Testis (tissue), 3 donors: ENCODE results near the gene FXYD7. TPM values are rescaled to one million over a fixed set of nuclear protein-coding genes. Genes with fewer than 3 reads are reported as not detected.

Experiments
- DNase-seq: peaks from one replicate; pipeline ENCODE4 v3.0.0-alpha.2; 2019
- H3K27ac ChIP-seq, 2 donors: fragments of 200-600 bp; sonication (generic); one replicate each; pipeline ENCODE4 v1.5.1; 2019
- H3K27me3 ChIP-seq: fragments of 200-600 bp; sonication (generic); one replicate; pipeline ENCODE4 v1.5.1; 2019
- H3K36me3 ChIP-seq: fragments of 200-600 bp; sonication (generic); one replicate; pipeline ENCODE4 v1.5.1; 2017; ENCODE audit warnings: low read depth; ENCODE audit errors: missing control alignments
- H3K4me1 ChIP-seq: fragments of 200-600 bp; sonication (generic); one replicate; pipeline ENCODE4 v1.5.1; 2019
- H3K4me3 ChIP-seq, 2 donors: fragments of 200-600 bp; sonication (generic); one replicate each; pipeline ENCODE4 v1.5.1; 2017 to 2019
- H3K9me3 ChIP-seq: fragments of 200-600 bp; sonication (generic); one replicate; pipeline ENCODE4 v1.5.1; 2017
- POLR2A ChIP-seq: fragments of 450-650 bp; IDR thresholded peaks from one replicate; pipeline ENCODE4 v1.6.1; 2017; ENCODE audit warnings: antibody characterized with exemption, mild to moderate bottlenecking, moderate library complexity
- WGBS, 2 donors: methylation state at CpG; one replicate each; pipeline ENCODE4 v1.1.5; 2018; 5-methylcytosine and 5-hydroxymethylcytosine counted together
- intact Hi-C: fragments of 100-400 bp; cut with DNase I; formaldehyde crosslinking; loops from one replicate; pipeline ENCODE4 v1.15.1; 2023; ENCODE audit warnings: low total_unique reads
- polyA plus RNA-seq: library from polyadenylated mRNA; stranded (reverse); fragments of 350-450 nt; fragmentation: Illumina TruSeq; extraction: RNeasy Lipid Tissue Mini Kit (QIAGEN cat#74804); gene quantifications from one replicate; pipeline ENCODE4 v1.2.3, GENCODE V29; 2014; ENCODE audit warnings: low read depth, low replicate concordance; ENCODE audit not compliant: insufficient read depth
- total RNA-seq, 2 donors: library from RNA; depleted of rRNA; stranded (reverse); fragments of >200 nt; gene quantifications; one replicate each; pipeline ENCODE4 v1.2.3, GENCODE V29; 2016
- TF ChIP-seq, protein P1 (sequence below), 3 experiments: fragments of 450-650 bp in 2 of 3; fragments of 200-600 bp in 1 of 3; sonication (generic) in 1 of 3; IDR thresholded peaks; one replicate each; pipeline ENCODE4 v1.5.1; 2016 to 2019; ENCODE audit warnings: antibody characterized with exemption in 3 of 3, mild to moderate bottlenecking in 2 of 3, moderate library complexity in 1 of 3

Gene FXYD7
- total and polyA plus RNA-seq, 3 donors from 2014 or later: 1.2 to 2.1 TPM; not detected in 1

DNA sequence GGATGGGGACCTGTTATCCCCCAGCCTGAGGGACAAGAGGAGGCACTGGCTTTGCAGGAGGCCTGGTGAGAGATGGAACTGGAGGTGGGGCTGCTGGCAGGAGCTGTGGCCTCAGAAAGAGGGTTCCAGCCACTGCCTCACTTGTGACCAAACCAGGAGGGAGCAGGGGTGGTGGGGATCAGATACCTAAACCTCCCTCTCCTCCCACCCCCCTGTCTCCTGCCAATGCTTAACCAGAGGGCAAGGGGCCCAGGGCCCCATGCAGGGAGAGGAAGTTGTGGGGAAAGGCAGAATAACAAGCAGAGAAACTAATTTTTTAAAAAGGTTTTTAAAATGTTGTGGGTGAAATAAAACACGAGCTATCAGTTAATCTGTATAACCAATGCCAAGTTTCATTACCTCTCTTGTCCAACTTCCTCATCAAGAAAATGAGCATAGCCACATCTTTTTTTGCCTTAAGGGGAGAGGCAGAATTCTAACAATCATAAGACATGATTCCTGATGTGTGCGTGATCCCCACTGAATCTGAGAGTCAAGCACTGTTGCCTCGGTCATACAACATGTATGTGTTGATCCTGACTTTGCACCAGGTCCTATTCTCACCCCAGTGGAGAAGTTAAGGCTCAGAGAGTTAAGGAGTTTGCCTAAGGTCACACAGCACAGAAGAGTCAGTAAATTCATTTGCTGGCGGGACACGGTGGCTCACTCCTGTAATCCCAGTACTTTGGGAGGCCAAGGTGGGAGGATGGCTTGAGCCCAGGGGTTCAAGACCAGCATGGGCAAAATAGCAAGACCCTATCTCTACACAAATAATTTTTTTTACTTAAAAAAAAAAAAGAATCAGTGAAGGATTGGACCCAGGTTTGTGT, 24.4 kb downstream of the FXYD7 start:
- H3K4me3 ChIP-seq: no peak overlapping the region
- intact Hi-C loops: no loop called here
- no peaks in the 10 kb centered on the region for H3K9me3 ChIP-seq
- H3K36me3 ChIP-seq: no peaks in the 10 kb centered on the region
- H3K4me1 ChIP-seq: no peaks in the 10 kb centered on the region
- WGBS, 2 donors: 82 to 83% methylated on average over 5 of the region's 5 CpGs
- no peak for DNase-seq
- H3K27me3 ChIP-seq: no peaks in the 10 kb centered on the region
- H3K27ac ChIP-seq: no peak overlapping the region
- TF ChIP-seq, protein P1, sequence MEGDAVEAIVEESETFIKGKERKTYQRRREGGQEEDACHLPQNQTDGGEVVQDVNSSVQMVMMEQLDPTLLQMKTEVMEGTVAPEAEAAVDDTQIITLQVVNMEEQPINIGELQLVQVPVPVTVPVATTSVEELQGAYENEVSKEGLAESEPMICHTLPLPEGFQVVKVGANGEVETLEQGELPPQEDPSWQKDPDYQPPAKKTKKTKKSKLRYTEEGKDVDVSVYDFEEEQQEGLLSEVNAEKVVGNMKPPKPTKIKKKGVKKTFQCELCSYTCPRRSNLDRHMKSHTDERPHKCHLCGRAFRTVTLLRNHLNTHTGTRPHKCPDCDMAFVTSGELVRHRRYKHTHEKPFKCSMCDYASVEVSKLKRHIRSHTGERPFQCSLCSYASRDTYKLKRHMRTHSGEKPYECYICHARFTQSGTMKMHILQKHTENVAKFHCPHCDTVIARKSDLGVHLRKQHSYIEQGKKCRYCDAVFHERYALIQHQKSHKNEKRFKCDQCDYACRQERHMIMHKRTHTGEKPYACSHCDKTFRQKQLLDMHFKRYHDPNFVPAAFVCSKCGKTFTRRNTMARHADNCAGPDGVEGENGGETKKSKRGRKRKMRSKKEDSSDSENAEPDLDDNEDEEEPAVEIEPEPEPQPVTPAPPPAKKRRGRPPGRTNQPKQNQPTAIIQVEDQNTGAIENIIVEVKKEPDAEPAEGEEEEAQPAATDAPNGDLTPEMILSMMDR (IDR thresholded peaks at IDR 0.05): no peak
- TF ChIP-seq POLR2A: no peak

GRCh38 chr19:35168196-35168595, 25.1 kb downstream of the FXYD7 start:
- Histone ChIP-seq H3K4me3 (no peak overlapping the region), H3K36me3 (no peaks in the 10 kb centered on the region), H3K4me1 (no peaks in the 10 kb centered on the region), H3K27ac (no peak overlapping the region), H3K27me3 (no peaks in the 10 kb centered on the region), H3K9me3 (no peaks in the 10 kb centered on the region)
- no peak for TF ChIP-seq POLR2A
- TF ChIP-seq, protein P1 (IDR thresholded peaks at IDR 0.05): no peak
- intact Hi-C loops: no loop called here
- 87 to 91% methylated on average over 3 of the region's 3 CpGs for WGBS, 2 donors
- DNase-seq: no peak

DNA sequence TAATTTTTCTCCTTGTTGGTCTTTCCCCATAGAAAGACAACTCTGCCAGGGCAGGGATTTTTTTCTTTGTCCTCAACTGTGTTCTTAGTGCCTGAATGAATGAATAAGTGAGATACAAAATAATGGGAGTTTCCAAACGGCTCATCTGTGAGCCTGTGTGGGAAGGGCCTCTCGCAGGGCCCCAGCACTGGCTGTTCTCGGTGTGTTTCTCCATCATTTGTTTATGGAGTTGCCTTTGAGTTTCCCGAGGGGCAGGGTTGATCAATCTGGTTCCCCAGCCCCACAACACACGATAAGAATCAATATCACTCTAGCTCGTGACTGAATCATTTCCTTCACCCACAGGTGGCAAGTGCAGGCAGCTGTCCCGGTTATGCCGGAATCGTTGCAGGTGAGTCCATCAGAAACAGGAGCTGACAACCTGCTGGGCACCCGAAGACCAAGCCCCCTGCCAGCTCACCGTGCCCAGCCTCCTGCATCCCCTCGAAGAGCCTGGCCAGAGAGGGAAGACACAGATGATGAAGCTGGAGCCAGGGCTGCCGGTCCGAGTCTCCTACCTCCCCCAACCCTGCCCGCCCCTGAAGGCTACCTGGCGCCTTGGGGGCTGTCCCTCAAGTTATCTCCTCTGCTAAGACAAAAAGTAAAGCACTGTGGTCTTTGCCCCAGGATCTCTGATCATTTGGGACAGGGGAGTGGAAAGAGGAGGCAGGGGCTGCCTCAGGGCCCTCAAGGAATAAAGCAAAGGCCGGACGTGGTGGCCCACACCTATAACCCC, 26.4 kb downstream of the FXYD7 start:
- H3K9me3 ChIP-seq: no peaks in the 10 kb centered on the region
- intact Hi-C loops: no loop called here
- no peak overlapping the region for H3K4me3 ChIP-seq
- no peaks in the 10 kb centered on the region for H3K27me3 ChIP-seq
- H3K36me3 ChIP-seq: no peaks in the 10 kb centered on the region
- no peaks in the 10 kb centered on the region for H3K4me1 ChIP-seq
- no peak overlapping the region for H3K27ac ChIP-seq
- no peak for TF ChIP-seq POLR2A
- TF ChIP-seq, protein P1 (IDR thresholded peaks at IDR 0.05): no peak
- no peak for DNase-seq
- 81 to 82% methylated on average over 15 to 18 of the region's 18 CpGs for WGBS, 2 donors

DNA sequence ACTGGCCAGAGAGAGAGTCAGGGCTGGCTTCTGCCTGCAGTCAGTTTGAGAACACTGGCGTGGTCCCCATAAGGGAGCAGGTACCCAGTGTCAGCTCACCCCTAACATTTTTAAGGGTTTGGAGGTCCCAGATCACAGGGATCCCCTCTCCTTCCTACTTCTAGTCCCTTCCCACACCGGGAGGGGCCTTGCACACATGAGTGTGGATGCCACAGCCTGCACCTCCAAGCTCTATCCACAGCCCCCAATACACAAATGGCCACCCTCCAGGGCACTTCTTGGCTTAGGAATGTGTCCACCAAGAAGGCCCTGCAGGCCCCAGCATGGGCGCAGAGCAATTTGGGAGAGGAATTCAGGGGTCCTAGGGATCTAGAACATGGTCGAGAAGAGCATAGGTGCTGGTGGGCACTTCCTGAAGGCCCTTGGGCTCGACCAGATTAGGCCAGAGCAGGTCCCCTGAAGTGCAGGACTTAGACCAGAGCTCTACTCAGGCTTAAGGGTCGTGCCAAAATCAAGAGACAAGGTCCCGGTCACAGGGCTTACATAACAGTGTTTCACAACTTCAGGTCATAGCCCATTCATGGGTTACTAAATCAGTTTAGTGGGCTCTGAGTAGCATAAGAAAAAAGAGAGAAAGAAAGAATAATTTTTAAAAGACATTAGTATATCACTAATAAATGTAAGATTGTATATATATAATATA, 27.5 kb downstream of the FXYD7 start:
- no peaks in the 10 kb centered on the region for H3K4me1 ChIP-seq
- no peaks in the 10 kb centered on the region for H3K27me3 ChIP-seq
- no peak overlapping the region for H3K4me3 ChIP-seq
- TF ChIP-seq POLR2A: no peak
- TF ChIP-seq, protein P1 (IDR thresholded peaks at IDR 0.05): no peak
- no peak for DNase-seq
- H3K9me3 ChIP-seq: no peaks in the 10 kb centered on the region
- H3K27ac ChIP-seq: no peak overlapping the region
- no peaks in the 10 kb centered on the region for H3K36me3 ChIP-seq
- whole genome bisulfite sequencing, 2 donors: 85 to 90% methylated on average over 6 to 7 of the region's 7 CpGs
- intact Hi-C loops: no loop called here
